ENCODE results near the gene AMPD2. TPM values are rescaled to one million over a fixed set of nuclear protein-coding genes. Genes with fewer than 3 reads are reported as not detected.

Gene AMPD2
- polyA plus RNA-seq: 17.6 to 23.6 TPM (median 21.4 TPM) in 3 replicates
- 8.5 TPM for polyA plus RNA-seq (2011; ENCODE audit: low read depth)
- 10.8 and 13.0 TPM in 2 replicates for polyA plus RNA-seq (2011; cell fraction: cytosol; rRNA removed)
- polyA plus RNA-seq (2011; cell fraction: nucleus; rRNA removed): 77.6 and 98.9 TPM in 2 replicates
- 22.2 and 24.5 TPM in 2 replicates for polyA plus RNA-seq (2012; ENCODE audit: low replicate concordance)
- polyA minus RNA-seq: 30.5 to 75.5 TPM (median 37.9 TPM) in 3 replicates
- polyA minus RNA-seq (2011; cell fraction: cytosol; rRNA and poly(A)+ RNA removed): 22.4 TPM
- polyA minus RNA-seq (2011; cell fraction: nucleus; rRNA and poly(A)+ RNA removed): 34.0 and 39.4 TPM in 2 replicates

GRCh38 chr1:109619576-109620400, at the start of gene AMPD2, which contains the start of gene GNAT2:
Gene AMPD2, plus strand, starts transcription at chr1:109619837. Its CDS starts 1,339 bp downstream, at chr1:109621176.
Gene GNAT2, minus strand, starts transcription at chr1:109619616. Its CDS starts 6,746 bp downstream, at chr1:109612870.
- FAIRE-seq: no peak

GRCh38 chr1:109570414-109570813, 49.2 kb upstream of the AMPD2 start:
- peaks cover 0 to 3% of the 10 kb centered on the region in 2 experiments for H3K36me3 ChIP-seq (ENCODE audit: control insufficient read depth in 2 of 2, extremely low read depth in 1 of 2, insufficient read depth in 2 of 2, low read length in 2 of 2)
- peaks cover 12% of the 10 kb centered on the region for H4K20me1 ChIP-seq (ENCODE audit: control insufficient read depth, extremely low read depth, insufficient read depth, low read length)
- H2AFZ ChIP-seq (ENCODE audit: control insufficient read depth, low read length): no peak overlapping the region
- peak; percentile 43 for FAIRE-seq
- dilution Hi-C loops (cut with MboI; ENCODE audit: extremely low pct_ligation_motif_present, low sequenced_read_pairs): no loop called here
- H3K27ac ChIP-seq (ENCODE audit: control insufficient read depth, insufficient read depth, low read length): no peak overlapping the region
- no peak overlapping the region for H3K4me3 ChIP-seq (ENCODE audit: control insufficient read depth in 2 of 3, extremely low read depth in 1 of 3, insufficient read depth in 2 of 3, low read depth in 1 of 3, low read length in 3 of 3)
- peak; percentile 15 for DNase-seq (ENCODE audit: low read depth, low spot score)
- peak overlapping the region; percentile 41 for H3K4me2 ChIP-seq (ENCODE audit: control insufficient read depth, extremely low read depth, insufficient read depth, low read depth, low read length)
- H3K79me2 ChIP-seq (ENCODE audit: control insufficient read depth, insufficient read depth, low read length): peaks cover 87% of the 10 kb centered on the region
- peaks cover 20% of the 10 kb centered on the region for H3K4me1 ChIP-seq (ENCODE audit: control insufficient read depth, extremely low read depth, insufficient read depth, low read length)
- H3K9me1 ChIP-seq (ENCODE audit: control insufficient read depth, extremely low read depth, insufficient read depth, low read length): peaks cover 2% of the 10 kb centered on the region
- no peak overlapping the region for H3K9ac ChIP-seq (ENCODE audit: control insufficient read depth, extremely low read depth, insufficient read depth, low read length)
- TF ChIP-seq, protein P1, sequence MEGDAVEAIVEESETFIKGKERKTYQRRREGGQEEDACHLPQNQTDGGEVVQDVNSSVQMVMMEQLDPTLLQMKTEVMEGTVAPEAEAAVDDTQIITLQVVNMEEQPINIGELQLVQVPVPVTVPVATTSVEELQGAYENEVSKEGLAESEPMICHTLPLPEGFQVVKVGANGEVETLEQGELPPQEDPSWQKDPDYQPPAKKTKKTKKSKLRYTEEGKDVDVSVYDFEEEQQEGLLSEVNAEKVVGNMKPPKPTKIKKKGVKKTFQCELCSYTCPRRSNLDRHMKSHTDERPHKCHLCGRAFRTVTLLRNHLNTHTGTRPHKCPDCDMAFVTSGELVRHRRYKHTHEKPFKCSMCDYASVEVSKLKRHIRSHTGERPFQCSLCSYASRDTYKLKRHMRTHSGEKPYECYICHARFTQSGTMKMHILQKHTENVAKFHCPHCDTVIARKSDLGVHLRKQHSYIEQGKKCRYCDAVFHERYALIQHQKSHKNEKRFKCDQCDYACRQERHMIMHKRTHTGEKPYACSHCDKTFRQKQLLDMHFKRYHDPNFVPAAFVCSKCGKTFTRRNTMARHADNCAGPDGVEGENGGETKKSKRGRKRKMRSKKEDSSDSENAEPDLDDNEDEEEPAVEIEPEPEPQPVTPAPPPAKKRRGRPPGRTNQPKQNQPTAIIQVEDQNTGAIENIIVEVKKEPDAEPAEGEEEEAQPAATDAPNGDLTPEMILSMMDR (optimal IDR thresholded peaks at IDR 0.05 in 1 of 3, IDR thresholded peaks at IDR 0.05 in 1 of 3, conservative IDR thresholded peaks at IDR 0.05 in 1 of 3; ENCODE audit: extremely low read depth in 1 of 3, insufficient read depth in 2 of 3, low read length in 3 of 3): no peak
- TF ChIP-seq EZH2 (IDR thresholded peaks at IDR 0.05; ENCODE audit: low read length): no peak
- no peaks in the 10 kb centered on the region for H3K9me3 ChIP-seq (ENCODE audit: control insufficient read depth, low read depth, low read length)
- H3K27me3 ChIP-seq (ENCODE audit: control insufficient read depth, extremely low read depth, insufficient read depth, low read length): no peaks in the 10 kb centered on the region

More at GRCh38 chr1:109619576-109620400, at the start of gene AMPD2, which contains the start of gene GNAT2:
- TF ChIP-seq, protein P1 (optimal IDR thresholded peaks at IDR 0.05 in 1 of 3, IDR thresholded peaks at IDR 0.05 in 1 of 3, conservative IDR thresholded peaks at IDR 0.05 in 1 of 3; ENCODE audit: extremely low read depth in 1 of 3, insufficient read depth in 2 of 3, low read length in 3 of 3): no peak
- TF ChIP-seq EZH2 (IDR thresholded peaks at IDR 0.05; ENCODE audit: low read length): no peak
- DNase-seq (ENCODE audit: low read depth, low spot score): no peak
- Histone ChIP-seq H3K9ac (ENCODE audit: control insufficient read depth, extremely low read depth, insufficient read depth, low read length) (peak within 1 kb of the TSS; percentile 90), H3K9me3 (ENCODE audit: control insufficient read depth, low read depth, low read length) (no peaks in the 10 kb centered on the region), H3K4me3 (ENCODE audit: control insufficient read depth in 2 of 3, extremely low read depth in 1 of 3, insufficient read depth in 2 of 3, low read depth in 1 of 3, low read length in 3 of 3) (peak within 1 kb of the TSS; percentile 66 to 95 (median 89)), H3K27ac (ENCODE audit: control insufficient read depth, insufficient read depth, low read length) (peak within 1 kb of the TSS; percentile 87), H3K27me3 (ENCODE audit: control insufficient read depth, extremely low read depth, insufficient read depth, low read length) (no peaks in the 10 kb centered on the region), H3K36me3 (ENCODE audit: control insufficient read depth in 2 of 2, extremely low read depth in 1 of 2, insufficient read depth in 2 of 2, low read length in 2 of 2) (no peaks in the 10 kb centered on the region), H4K20me1 (ENCODE audit: control insufficient read depth, extremely low read depth, insufficient read depth, low read length) (no peaks in the 10 kb centered on the region), H3K4me1 (ENCODE audit: control insufficient read depth, extremely low read depth, insufficient read depth, low read length) (peaks cover 24% of the 10 kb centered on the region), H3K4me2 (ENCODE audit: control insufficient read depth, extremely low read depth, insufficient read depth, low read depth, low read length) (peak within 1 kb of the TSS; percentile 99), H3K9me1 (ENCODE audit: control insufficient read depth, extremely low read depth, insufficient read depth, low read length) (no peaks in the 10 kb centered on the region), H3K79me2 (ENCODE audit: control insufficient read depth, insufficient read depth, low read length) (peaks cover 48% of the 10 kb centered on the region), H2AFZ (ENCODE audit: control insufficient read depth, low read length) (peak within 1 kb of the TSS; percentile 89)
- dilution Hi-C loops (cut with MboI; ENCODE audit: extremely low pct_ligation_motif_present, low sequenced_read_pairs): no loop called here
